CD4-positive, alpha-beta T cell treated with Interferon gamma for 1 hour (primary cell): ENCODE measurements around the gene GPR143.
A peak's percentile ranks its signal among the peaks of the same experiment; 100 is the strongest.

Experiments used
- DNase-seq: peaks from one replicate; pipeline ENCODE4 v3.0.0-alpha.2; 2020

Gene GPR143

GRCh38 chrX:9767375-9767774, 1.7 kb upstream of the GPR143 start:
- DNase-seq, result no peak

- no peak for DNase-seq
Measured at GRCh38 chrX:9765072-9765736, 443 bp downstream of the GPR143 start.

GRCh38 chrX:9759337-9759736, 6.3 kb downstream of the GPR143 start:
- no peak for DNase-seq

- DNase-seq, result no peak
Measured at GRCh38 chrX:9758021-9758638, 7.5 kb downstream of the GPR143 start.

- no peak for DNase-seq
Measured at GRCh38 chrX:9757366-9757765, 8.3 kb downstream of the GPR143 start.

- DNase-seq, result no peak
Measured at GRCh38 chrX:9749146-9749692, 16.4 kb downstream of the GPR143 start.

GRCh38 chrX:9747644-9748043, 18.0 kb downstream of the GPR143 start:
- no peak for DNase-seq

- no peak for DNase-seq
Measured at GRCh38 chrX:9746148-9746888, 19.3 kb downstream of the GPR143 start.

GRCh38 chrX:9745417-9746115, 20.1 kb downstream of the GPR143 start:
- no peak for DNase-seq

GRCh38 chrX:9739130-9739529, 26.5 kb downstream of the GPR143 start:
- DNase-seq, result no peak

GRCh38 chrX:9738151-9738550, 27.5 kb downstream of the GPR143 start:
- no peak for DNase-seq

GRCh38 chrX:9737363-9737762, 28.3 kb downstream of the GPR143 start:
- DNase-seq, result no peak

- DNase-seq, result no peak
Measured at GRCh38 chrX:9730752-9731151, 34.9 kb downstream of the GPR143 start.

- DNase-seq, result no peak
Measured at GRCh38 chrX:9730078-9730477, 35.6 kb downstream of the GPR143 start.

GRCh38 chrX:9729171-9729885, 36.3 kb downstream of the GPR143 start:
- no peak for DNase-seq

GRCh38 chrX:9728261-9728660, 37.4 kb downstream of the GPR143 start:
- DNase-seq, result no peak

- DNase-seq, result no peak
Measured at GRCh38 chrX:9724711-9725110, 40.9 kb downstream of the GPR143 start.

GRCh38 chrX:9717376-9717775, 48.3 kb downstream of the GPR143 start:
- DNase-seq, result no peak

GRCh38 chrX:9710332-9710731, 55.3 kb downstream of the GPR143 start:
- DNase-seq, result no peak

GRCh38 chrX:9708923-9709553, 56.6 kb downstream of the GPR143 start:
- DNase-seq, result peak; percentile 76

- DNase-seq, result no peak
Measured at GRCh38 chrX:9708086-9708485, 57.6 kb downstream of the GPR143 start.
